DMS79 (cell line): Measurements from ENCODE around the gene SFTPD.
A peak's percentile ranks its signal among the peaks of the same experiment; 100 is the strongest.
"Not testable (repeated sequence)": the region's sequence is repeated elsewhere in the genome, so short reads cannot be mapped to it uniquely, and the experiment has no call there.

ENCODE experiments used
- DNase-seq: peaks from one replicate; lab custom pipeline; 2025; lab: John Stamatoyannopoulos, UW

SFTPD gene

GRCh38 chr10:79925614-79926013 is 23.3 kb downstream of the SFTPD start:
- no peak for DNase-seq

GRCh38 chr10:79923669-79924068 is 25.2 kb downstream of the SFTPD start:
- no peak for DNase-seq

- no peak for DNase-seq
Observed at GRCh38 chr10:79923145-79923544, 25.8 kb downstream of the SFTPD start.

- DNase-seq, result not testable (repeated sequence)
Observed at GRCh38 chr10:79922011-79922412, 26.9 kb downstream of the SFTPD start.

GRCh38 chr10:79915838-79916237 is 33.1 kb downstream of the SFTPD start:
- not testable (repeated sequence) for DNase-seq

- not testable (repeated sequence) for DNase-seq
Observed at GRCh38 chr10:79914512-79914911, 34.4 kb downstream of the SFTPD start.

- no peak for DNase-seq
Observed at GRCh38 chr10:79910836-79911235, 38.1 kb downstream of the SFTPD start.

GRCh38 chr10:79910344-79910743 is 38.6 kb downstream of the SFTPD start:
- no peak for DNase-seq

- DNase-seq, result no peak
Observed at GRCh38 chr10:79905322-79906314, 43.3 kb downstream of the SFTPD start.

GRCh38 chr10:79904671-79905321 is 44.1 kb downstream of the SFTPD start:
- peak; percentile 25 for DNase-seq

- not testable (repeated sequence) for DNase-seq
Observed at GRCh38 chr10:79901571-79901970, 47.3 kb downstream of the SFTPD start.

GRCh38 chr10:79898597-79899325 is 50.1 kb downstream of the SFTPD start:
- no peak for DNase-seq

GRCh38 chr10:79892896-79893295 is 56.0 kb downstream of the SFTPD start:
- DNase-seq, result not testable (repeated sequence)

- no peak for DNase-seq
Observed at GRCh38 chr10:79890469-79890868, 58.4 kb downstream of the SFTPD start.

GRCh38 chr10:79888984-79889383 is 59.9 kb downstream of the SFTPD start:
- not testable (repeated sequence) for DNase-seq
